Measurements from ENCODE around the gene PTGES3. TPM values are rescaled to one million over a fixed set of nuclear protein-coding genes. Genes with fewer than 3 reads are reported as not detected.

The PTGES3 gene
- total and polyA plus RNA-seq, 10 of the 15 experiments (the other 5 are each of a cell fraction or from before 2014, with no cell fraction given): 117 to 520 (median 175) TPM

DNA sequence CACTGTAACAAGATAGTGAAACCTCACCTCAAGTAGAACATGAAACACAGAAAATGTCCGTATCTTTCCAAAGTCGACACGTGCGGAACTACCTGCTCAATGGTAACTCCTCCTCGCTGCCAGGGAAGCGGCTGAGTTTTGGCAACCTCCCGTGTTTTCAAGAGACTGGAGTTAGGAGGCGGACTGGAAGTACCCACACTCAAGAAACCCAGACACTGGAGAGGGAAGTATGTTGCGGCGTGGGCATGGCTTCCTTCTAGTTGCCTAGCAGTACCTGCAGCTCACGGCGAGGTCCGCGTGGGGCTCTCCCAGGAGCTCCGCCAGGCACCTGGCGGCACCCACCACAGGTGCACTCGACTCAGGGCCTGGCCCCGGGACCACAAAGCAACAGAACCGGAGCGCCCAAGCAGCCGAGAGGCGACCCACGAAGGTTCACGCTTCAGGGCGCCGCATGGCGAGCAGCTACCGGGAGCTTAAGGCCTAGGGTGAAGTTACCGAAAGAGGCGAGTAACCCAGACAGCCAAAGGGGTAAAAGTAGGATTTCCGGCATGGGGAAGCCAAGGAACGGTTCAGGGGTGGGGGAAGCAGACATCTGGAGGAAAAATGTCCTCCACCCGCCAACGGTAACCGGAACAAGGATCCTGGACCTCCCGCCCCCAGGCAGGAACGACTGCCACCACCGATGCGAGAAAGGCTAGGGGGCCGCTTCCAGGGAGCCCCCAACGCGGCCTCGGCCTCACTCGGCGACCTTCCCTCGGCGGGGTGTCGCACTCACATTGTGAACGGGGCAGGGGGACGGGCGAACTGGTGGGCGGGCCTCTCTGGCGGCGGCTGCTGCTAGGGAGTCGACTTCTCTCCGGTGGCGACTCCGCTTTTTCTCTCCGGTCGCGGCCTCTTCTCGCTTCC lies 608 bp downstream of the PTGES3 start (continued):
- TF ChIP-seq BHLHE40 (IDR thresholded peaks at IDR 0.05; ENCODE audit: borderline replicate concordance in 1 of 2, low read depth in 2 of 2, low read length in 1 of 2): peak; percentile 74 to 80; a peak in 3 of 4 replicates
- 0 out of 2 replicates have a peak, but pooled peaks have one; percentile 12 for TF ChIP-seq ZNF687 (IDR thresholded peaks at IDR 0.05)
- TF ChIP-seq GATAD2B (conservative IDR thresholded peaks at IDR 0.05; ENCODE audit: low read depth): peak; percentile 64; the same call in 1 of the 2 replicates
- TF ChIP-seq NR2F1 (conservative IDR thresholded peaks at IDR 0.05): peak; percentile 32; the same call in 1 of the 2 replicates
- TF ChIP-seq RAD21 (IDR thresholded peaks at IDR 0.05; ENCODE audit: insufficient read depth, low read depth, low read length): no peak
- peak; percentile 27; the same call in 1 of the 2 replicates for TF ChIP-seq CHD1 (IDR thresholded peaks at IDR 0.05; ENCODE audit: low read depth, low read length)
- TF ChIP-seq ESRRA (IDR thresholded peaks at IDR 0.05; ENCODE audit: low read length): 0 out of 2 replicates have a peak, but pooled peaks have one; percentile 38
- TF ChIP-seq TAF1 (IDR thresholded peaks at IDR 0.05; ENCODE audit: borderline replicate concordance, low read depth, low read length): peak; percentile 64; the same call in 1 of the 2 replicates
- peak in 1 of 2 experiments; percentile 11; a peak in 1 of 3 replicates for TF ChIP-seq EGR1 (IDR thresholded peaks at IDR 0.05; ENCODE audit: borderline replicate concordance in 1 of 2, low read depth in 2 of 2, low read length in 2 of 2)
- TF ChIP-seq RB1 (IDR thresholded peaks at IDR 0.05; ENCODE audit: borderline replicate concordance): 0 out of 2 replicates have a peak, but pooled peaks have one; percentile 61
- peak; percentile 13; the same call in 1 of the 2 replicates for TF ChIP-seq CBFB (IDR thresholded peaks at IDR 0.05; ENCODE audit: low read depth)
- TF ChIP-seq, protein P1, sequence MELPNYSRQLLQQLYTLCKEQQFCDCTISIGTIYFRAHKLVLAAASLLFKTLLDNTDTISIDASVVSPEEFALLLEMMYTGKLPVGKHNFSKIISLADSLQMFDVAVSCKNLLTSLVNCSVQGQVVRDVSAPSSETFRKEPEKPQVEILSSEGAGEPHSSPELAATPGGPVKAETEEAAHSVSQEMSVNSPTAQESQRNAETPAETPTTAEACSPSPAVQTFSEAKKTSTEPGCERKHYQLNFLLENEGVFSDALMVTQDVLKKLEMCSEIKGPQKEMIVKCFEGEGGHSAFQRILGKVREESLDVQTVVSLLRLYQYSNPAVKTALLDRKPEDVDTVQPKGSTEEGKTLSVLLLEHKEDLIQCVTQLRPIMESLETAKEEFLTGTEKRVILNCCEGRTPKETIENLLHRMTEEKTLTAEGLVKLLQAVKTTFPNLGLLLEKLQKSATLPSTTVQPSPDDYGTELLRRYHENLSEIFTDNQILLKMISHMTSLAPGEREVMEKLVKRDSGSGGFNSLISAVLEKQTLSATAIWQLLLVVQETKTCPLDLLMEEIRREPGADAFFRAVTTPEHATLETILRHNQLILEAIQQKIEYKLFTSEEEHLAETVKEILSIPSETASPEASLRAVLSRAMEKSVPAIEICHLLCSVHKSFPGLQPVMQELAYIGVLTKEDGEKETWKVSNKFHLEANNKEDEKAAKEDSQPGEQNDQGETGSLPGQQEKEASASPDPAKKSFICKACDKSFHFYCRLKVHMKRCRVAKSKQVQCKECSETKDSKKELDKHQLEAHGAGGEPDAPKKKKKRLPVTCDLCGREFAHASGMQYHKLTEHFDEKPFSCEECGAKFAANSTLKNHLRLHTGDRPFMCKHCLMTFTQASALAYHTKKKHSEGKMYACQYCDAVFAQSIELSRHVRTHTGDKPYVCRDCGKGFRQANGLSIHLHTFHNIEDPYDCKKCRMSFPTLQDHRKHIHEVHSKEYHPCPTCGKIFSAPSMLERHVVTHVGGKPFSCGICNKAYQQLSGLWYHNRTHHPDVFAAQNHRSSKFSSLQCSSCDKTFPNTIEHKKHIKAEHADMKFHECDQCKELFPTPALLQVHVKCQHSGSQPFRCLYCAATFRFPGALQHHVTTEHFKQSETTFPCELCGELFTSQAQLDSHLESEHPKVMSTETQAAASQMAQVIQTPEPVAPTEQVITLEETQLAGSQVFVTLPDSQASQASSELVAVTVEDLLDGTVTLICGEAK (IDR thresholded peaks at IDR 0.05; ENCODE audit: borderline replicate concordance): 0 out of 2 replicates have a peak, but pooled peaks have one; percentile 12
- peak; percentile 68 for TF ChIP-seq POLR2A (IDR thresholded peaks at IDR 0.05; ENCODE audit: low read depth, low read length)
- no peak for TF ChIP-seq SUZ12 (IDR thresholded peaks at IDR 0.05; ENCODE audit: unreplicated experiment)
- no peak for TF ChIP-seq E4F1 (IDR thresholded peaks at IDR 0.05; ENCODE audit: borderline replicate concordance, partially characterized antibody)
- no peak for TF ChIP-seq JUNB (IDR thresholded peaks at IDR 0.05)
- TF ChIP-seq STAT1 (conservative IDR thresholded peaks at IDR 0.05): 0 out of 2 replicates have a peak, but pooled peaks have one; percentile 33
